CD4-positive, alpha-beta T cell treated with Interleukin-15 for 4 hours (primary cell): Measurements from ENCODE around the gene IDNK.
"Not testable (repeated sequence)": the region's sequence is repeated elsewhere in the genome, so short reads cannot be mapped to it uniquely, and the experiment has no call there.

Source experiments
- DNase-seq: peaks from one replicate; pipeline ENCODE4 v3.0.0-alpha.2; 2020; ENCODE audit warnings: low spot score

IDNK gene

DNA sequence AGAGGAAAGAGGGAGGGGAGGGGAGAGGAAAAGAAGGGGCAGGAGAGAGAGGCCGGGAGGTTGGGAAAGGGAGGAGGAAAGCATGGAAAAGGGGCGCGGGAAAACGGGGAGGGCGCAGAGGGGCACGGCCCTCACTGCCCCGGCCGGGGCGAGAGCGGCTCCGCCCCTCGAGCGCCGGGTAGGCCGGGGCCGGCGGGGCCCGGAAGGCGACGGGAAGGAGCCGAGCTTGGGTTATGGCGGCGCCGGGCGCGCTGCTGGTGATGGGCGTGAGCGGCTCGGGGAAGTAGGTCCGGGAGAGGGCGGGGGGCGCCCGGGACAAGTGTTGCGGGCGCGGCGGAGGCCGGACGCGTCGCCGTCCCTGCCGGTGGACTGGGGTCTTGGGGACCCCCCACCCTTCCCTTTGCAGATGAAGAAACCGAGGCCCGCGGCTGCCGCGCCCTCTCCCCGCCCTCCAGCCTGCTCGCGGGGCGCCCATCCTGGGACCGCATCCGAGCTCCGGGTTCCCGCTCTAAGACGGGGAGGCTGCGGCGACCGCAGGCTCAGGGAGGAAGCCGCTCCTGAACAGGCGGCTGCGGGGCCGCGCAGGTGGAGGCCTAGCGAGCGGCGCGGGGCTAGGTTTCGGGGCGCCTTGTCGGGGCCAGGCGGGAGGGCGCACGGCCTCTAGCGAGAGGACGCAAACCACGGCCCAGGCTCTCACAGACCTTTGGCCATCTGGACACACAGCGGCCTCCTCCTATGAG, at the start of gene IDNK:
IDNK (plus strand) TSS at position 205 of the 740 bp plus-strand sequence; CDS start at position 234, 29 bp downstream.
- DNase-seq, result peak; percentile 45

GRCh38 chr9:83574482-83574881, 48.5 kb upstream of the IDNK start:
- DNase-seq, result no peak

DNA sequence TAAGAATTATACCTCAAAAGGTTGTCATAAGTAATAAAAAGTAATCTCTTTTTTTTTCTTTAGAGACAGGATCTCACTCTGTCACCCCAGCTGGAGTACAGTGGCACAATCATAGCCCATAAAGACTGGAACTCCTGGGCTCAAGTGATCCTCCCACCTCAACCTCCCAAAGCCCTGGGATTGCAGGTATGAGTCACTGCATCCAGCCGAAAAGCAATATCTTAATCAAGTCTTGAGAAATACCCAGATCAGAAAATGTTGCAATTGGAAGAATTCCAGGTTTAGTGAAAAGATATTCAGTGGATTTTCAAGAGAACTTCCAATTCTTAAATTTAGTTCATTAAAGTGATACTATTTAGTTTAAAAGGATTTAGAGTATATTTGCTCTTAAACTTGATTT, 40.9 kb upstream of the IDNK start:
- no peak for DNase-seq

GRCh38 chr9:83583151-83584014, 39.6 kb upstream of the IDNK start:
- DNase-seq, result peak; percentile 27

GRCh38 chr9:83584995-83585394, 37.9 kb upstream of the IDNK start:
- DNase-seq, result no peak

GRCh38 chr9:83588256-83588655, 34.7 kb upstream of the IDNK start:
- DNase-seq, result no peak

- peak; percentile 20 for DNase-seq
Observed at GRCh38 chr9:83596899-83597504, 25.9 kb upstream of the IDNK start.

- no peak for DNase-seq
Observed at GRCh38 chr9:83598487-83598886, 24.5 kb upstream of the IDNK start.

GRCh38 chr9:83599071-83599470, 23.9 kb upstream of the IDNK start:
- no peak for DNase-seq

- no peak for DNase-seq
Observed at GRCh38 chr9:83601463-83601862, 21.5 kb upstream of the IDNK start.

DNA sequence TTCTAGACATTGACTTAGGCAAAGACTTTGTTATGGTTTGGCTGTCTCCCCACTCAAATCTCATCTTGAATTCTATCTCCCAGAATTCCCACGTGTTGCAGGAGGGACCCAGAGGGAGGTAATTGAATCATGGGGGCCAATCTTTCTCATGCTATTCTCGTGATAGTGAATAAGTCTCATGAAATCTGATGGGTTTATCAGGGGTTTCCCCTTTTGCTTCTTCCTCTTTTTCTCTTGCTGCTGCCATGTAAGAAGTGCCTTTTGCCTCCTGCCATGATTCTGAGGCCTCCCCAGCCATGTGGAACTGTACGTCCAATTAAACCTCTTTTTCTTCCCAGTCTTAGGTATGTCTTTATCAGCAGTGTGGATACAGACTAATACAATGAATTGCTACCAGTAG, 15.3 kb upstream of the IDNK start:
- not testable (repeated sequence) for DNase-seq

- not testable (repeated sequence) for DNase-seq
Observed at GRCh38 chr9:83613298-83613697, 9.6 kb upstream of the IDNK start.

DNA sequence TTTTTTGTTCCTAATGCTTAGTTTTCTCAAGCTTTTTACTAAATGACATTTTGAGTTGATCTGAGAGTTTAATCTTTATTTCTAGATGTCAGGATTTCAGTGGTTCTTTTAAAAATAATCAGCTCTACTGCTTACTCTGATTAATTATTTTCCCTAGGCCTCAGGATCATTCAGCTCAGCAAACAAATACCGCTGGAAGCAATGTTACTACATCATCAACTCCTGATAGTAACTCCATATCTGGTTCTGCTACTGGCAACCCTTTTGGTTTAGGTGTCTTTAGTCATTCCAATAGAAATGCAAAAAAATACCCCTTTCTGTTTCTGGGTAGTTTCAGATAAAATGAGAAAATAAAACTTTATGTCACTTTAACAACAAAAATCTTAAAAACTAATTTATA, 5.6 kb upstream of the IDNK start:
- DNase-seq, result no peak

DNA sequence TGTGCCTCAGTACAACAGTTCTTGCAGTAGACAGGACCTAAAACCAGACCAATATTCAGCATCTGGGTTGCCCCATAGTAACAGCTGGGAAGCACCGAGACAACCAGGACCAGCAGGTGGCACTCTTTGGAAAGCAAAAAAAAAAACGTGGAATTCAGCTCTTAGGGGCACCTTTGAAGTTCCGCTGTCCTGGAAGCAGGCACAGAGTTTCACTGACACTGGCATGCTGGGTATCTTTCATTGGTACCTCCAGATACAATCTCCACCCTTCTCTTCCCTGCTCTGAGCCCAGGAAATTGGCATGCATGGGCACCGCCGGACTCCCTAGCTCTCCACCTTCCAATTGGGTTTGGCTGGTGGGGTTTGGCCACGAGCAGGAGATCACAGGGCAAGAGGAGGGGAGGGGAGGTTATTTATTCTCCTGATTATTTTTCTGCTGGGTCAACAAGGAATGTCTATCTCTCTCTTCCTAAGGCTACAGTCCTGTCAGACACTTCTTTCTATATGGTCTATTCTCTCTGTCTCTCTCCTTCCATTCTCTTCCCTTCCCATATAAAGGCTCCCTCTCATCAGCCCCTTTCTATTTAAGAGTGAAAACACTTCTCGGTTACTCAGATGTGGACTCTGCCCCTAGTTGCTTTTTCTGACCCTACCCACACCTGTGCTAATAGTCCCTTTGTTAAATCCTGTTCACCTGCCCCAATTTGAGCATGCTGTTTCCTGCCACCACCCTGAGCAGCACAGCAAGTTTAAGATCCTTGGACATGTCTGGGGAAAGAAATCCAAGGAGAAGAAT, 1.9 kb upstream of the IDNK start:
- peak; percentile 29 for DNase-seq

GRCh38 chr9:83622433-83622938, 457 bp upstream of the IDNK start:
- peak; percentile 46 for DNase-seq

GRCh38 chr9:83623679-83624076, 735 bp downstream of the IDNK start:
- DNase-seq, result peak; percentile 16

DNA sequence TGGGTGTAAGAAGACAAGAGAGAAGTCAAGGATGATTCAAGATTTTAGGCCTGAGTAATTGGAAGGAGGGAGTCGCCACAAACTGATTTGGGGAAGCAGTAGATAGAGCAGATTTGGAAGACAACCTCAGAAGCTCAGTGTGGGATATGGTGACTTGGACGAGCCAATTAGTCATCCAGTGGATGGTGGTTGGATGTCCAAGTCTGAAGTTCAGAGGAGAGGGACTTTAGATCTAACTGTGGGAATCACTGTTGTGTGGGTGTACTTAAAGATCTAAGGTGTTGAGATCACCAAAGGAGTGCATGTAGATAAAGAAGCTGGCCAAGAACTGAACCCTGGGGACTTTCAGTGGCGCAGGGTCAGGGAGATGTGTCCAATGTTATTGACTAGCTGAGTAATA, 2.2 kb downstream of the IDNK start:
- no peak for DNase-seq

GRCh38 chr9:83628540-83628939, 5.6 kb downstream of the IDNK start:
- no peak for DNase-seq

DNA sequence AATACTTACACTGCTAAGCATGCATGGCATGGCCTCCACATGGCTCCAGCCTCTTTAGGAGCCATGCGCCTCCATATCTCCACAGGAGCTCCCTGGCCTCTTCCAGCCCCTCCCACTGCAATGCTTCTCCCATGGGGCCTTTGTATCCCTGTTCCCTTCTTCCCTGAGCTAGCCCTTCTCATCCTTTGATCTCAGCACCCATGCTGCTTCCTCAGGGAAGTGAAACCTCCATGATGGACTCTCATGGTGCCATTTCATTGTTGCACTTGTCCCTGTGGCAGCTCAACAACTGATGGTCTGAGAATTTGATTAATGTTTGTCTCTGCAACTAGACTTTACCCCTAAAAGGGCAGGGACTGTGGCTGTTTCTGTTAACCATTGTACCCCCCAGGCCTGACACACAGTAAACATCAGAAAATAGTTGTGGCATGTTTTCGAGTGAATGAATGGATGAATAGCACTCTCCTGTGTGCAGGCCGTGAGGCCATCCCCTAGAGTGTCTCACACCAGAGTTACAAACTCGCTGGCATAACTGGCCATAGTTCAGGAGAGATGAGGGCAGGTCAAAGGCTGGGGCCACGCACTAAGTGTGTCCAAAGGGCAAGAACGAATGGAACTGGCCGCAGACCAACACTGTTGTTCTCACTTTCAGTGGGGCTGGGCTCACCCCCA, 6.6 kb downstream of the IDNK start:
- DNase-seq, result no peak

DNA sequence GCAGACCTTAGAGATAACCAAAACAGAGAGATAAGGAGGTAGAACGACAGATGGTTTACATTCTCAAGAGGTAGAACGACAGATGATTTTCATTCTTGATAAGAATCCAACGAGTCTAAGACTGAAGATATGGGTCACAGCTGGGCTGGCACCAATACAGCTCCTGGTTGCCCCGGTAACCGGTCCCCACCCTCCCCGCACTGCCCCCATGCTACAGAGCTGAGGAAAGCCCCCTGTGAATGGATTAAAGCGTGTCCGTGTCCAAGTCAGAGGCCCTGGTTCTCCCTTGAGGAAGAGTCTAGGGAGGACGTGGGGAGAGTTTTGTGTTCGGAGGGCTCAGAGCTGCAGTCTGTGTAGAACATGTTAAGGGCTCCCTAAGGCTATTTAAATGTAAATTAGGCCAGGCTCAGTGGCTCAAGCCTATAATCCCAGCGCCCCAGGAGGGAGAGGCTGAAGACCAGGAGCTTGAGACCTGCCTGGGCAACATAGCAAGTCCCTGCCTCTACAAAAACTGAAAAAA, 8.1 kb downstream of the IDNK start:
- no peak for DNase-seq

DNA sequence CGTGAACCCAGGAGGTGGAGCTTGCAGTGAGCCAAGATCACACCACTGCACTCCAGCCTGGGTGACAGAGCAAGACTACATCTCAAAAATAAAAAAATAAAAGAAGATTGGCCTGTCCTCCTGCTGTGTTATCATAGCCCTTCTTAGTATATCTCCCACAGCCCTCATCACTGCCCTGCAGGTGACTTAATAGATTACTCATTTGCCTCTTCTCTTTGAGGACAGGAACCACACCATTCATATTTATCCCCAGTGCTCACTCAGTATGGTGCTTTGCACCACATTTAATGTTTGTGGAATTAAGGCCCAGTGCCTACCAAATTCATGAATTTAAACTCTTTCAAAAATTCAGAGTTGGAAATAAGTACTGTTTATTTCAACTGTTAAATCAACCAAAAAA, 10.3 kb downstream of the IDNK start:
- no peak for DNase-seq
